Measurements from ENCODE around the gene C6orf136. TPM values are rescaled to one million over a fixed set of nuclear protein-coding genes. Genes with fewer than 3 reads are reported as not detected.
"Not testable (repeated sequence)": the region's sequence is repeated elsewhere in the genome, so short reads cannot be mapped to it uniquely, and the experiment has no call there.

The C6orf136 gene
- total RNA-seq, 2 donors from 2014 or later: 17.9 to 24.3 TPM

DNA sequence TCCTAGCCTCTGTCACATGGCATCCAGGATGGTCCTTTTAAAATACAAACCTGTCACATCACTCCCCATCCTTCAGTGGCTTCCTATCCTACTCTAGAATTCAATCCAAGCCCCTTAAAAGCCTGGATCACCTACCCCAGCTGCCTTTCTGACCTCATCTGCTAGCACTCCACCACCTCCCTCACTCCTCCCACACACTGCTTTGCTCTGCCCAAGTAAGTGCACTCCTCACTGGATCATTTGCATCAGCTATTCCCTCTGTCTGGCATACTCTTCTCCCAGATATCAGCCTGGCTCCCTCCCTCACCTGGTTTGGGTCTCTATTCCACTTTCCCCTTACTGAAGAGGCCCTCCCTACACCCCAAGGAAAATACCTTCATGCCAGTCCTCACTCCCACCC, 10.5 kb downstream of the C6orf136 start:
- Histone ChIP-seq H3K27ac (ENCODE audit: low read depth, low read length) (no peak overlapping the region), H3K9me3 (ENCODE audit: control insufficient read depth, low read length) (no peaks in the 10 kb centered on the region), H3K27me3 (ENCODE audit: control insufficient read depth, insufficient read depth, low read length, poor library complexity, severe bottlenecking) (no peaks in the 10 kb centered on the region), H3K4me1 (ENCODE audit: control insufficient read depth, insufficient read depth, low read length) (no peaks in the 10 kb centered on the region), H3K36me3 (ENCODE audit: control insufficient read depth, insufficient read depth, low read length) (peaks cover 91% of the 10 kb centered on the region), H3K9ac (ENCODE audit: extremely low read depth, low read length, poor library complexity, severe bottlenecking) (no peak overlapping the region), H3K4me3 (ENCODE audit: low read length) (no peak overlapping the region)
- Mint-ChIP-seq H3K4me3 (no peak overlapping the region), H3K4me1 (no peaks in the 10 kb centered on the region), H3K27ac (no peak overlapping the region), H3K9me3 (no peaks in the 10 kb centered on the region), H3K36me3 (ENCODE audit: low read depth) (peaks cover 74% of the 10 kb centered on the region), H3K27me3 (ENCODE audit: insufficient read depth) (no peaks in the 10 kb centered on the region)
- no peak for DNase-seq
- TF ChIP-seq, protein P1, sequence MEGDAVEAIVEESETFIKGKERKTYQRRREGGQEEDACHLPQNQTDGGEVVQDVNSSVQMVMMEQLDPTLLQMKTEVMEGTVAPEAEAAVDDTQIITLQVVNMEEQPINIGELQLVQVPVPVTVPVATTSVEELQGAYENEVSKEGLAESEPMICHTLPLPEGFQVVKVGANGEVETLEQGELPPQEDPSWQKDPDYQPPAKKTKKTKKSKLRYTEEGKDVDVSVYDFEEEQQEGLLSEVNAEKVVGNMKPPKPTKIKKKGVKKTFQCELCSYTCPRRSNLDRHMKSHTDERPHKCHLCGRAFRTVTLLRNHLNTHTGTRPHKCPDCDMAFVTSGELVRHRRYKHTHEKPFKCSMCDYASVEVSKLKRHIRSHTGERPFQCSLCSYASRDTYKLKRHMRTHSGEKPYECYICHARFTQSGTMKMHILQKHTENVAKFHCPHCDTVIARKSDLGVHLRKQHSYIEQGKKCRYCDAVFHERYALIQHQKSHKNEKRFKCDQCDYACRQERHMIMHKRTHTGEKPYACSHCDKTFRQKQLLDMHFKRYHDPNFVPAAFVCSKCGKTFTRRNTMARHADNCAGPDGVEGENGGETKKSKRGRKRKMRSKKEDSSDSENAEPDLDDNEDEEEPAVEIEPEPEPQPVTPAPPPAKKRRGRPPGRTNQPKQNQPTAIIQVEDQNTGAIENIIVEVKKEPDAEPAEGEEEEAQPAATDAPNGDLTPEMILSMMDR (conservative IDR thresholded peaks at IDR 0.05): no peak

DNA sequence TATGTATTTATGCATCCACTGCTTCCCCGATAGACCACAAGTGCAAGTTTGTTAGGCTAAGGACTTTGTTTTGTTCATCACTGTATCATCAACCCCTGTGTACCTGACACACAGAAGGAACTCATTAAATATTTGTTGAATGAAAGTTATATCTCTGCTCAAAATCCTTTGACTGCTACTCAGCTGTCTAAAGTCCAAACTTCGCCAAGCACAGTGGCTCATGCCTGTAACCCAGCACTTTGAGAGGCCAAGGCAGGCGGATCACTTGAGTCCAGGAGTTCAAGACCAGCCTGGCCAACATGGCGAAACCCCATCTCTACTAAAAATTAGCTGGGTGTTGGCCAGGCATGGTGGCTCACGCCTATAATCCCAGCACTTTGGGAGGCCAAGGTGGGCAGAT, 11.0 kb downstream of the C6orf136 start:
- not testable (repeated sequence) for H3K27me3 Mint-ChIP-seq (ENCODE audit: insufficient read depth); H3K9ac ChIP-seq (ENCODE audit: extremely low read depth, low read length, poor library complexity, severe bottlenecking); H3K9me3 ChIP-seq (ENCODE audit: control insufficient read depth, low read length); H3K27ac Mint-ChIP-seq; H3K9me3 Mint-ChIP-seq; H3K27ac ChIP-seq (ENCODE audit: low read depth, low read length); DNase-seq; H3K4me3 Mint-ChIP-seq; H3K4me3 ChIP-seq (ENCODE audit: low read length); H3K4me1 ChIP-seq (ENCODE audit: control insufficient read depth, insufficient read depth, low read length); H3K27me3 ChIP-seq (ENCODE audit: control insufficient read depth, insufficient read depth, low read length, poor library complexity, severe bottlenecking); H3K4me1 Mint-ChIP-seq
- 85 to 91% methylated on average over 3 to 5 of the region's 5 CpGs for WGBS, 2 experiments (ENCODE audit: insufficient coverage in 1 of 2, insufficient read length in 1 of 2)
- H3K36me3 ChIP-seq (ENCODE audit: control insufficient read depth, insufficient read depth, low read length): peaks cover 91% of the 10 kb centered on the region
- H3K36me3 Mint-ChIP-seq (ENCODE audit: low read depth): peaks cover 75% of the 10 kb centered on the region

DNA sequence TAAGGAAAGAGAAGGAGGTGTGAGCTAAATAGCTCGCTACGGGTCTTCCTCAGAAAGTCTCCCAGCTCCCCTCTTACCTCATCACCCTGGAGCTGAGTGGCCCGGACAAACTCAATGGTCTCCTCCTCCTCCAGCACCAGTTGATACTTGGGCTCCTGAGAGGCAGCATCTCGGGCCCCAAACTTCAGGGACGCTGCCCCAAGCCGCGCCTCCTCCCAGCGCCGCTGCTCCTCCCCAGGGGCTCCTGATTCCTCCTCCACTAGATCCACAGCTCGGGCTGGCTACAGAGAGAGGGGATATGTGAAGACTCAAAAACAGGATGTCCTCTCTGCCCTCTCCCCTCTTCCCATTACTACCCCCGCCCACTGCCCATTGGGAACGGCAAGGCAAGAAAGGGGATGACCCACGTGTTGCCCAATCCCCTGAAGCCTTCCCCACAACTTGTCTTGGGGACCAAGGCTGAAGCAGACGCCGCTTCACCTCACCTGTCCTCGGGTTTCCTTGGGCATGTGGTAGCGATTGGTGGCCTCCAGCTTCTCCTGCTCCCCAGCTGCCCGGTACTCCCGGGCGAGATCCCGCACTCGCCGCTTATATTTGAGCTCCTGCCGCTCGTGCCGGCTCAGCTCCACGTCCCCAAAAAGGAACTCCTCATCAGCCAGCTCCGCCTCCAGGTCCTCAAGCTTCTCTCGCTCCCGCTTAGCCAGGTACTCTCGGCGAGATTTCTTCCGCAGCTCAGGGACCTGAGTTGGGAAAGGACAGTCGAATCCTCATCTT, 18.2 kb downstream of the C6orf136 start:
- no peak overlapping the region for H3K9ac ChIP-seq (ENCODE audit: extremely low read depth, low read length, poor library complexity, severe bottlenecking)
- peaks cover 72% of the 10 kb centered on the region for H3K36me3 Mint-ChIP-seq (ENCODE audit: low read depth)
- peaks cover 69% of the 10 kb centered on the region for H3K36me3 ChIP-seq (ENCODE audit: control insufficient read depth, insufficient read depth, low read length)
- no peak overlapping the region for H3K27ac ChIP-seq (ENCODE audit: low read depth, low read length)
- no peaks in the 10 kb centered on the region for H3K27me3 ChIP-seq (ENCODE audit: control insufficient read depth, insufficient read depth, low read length, poor library complexity, severe bottlenecking)
- H3K9me3 Mint-ChIP-seq: no peaks in the 10 kb centered on the region
- H3K4me3 ChIP-seq (ENCODE audit: low read length): no peak overlapping the region
- no peaks in the 10 kb centered on the region for H3K9me3 ChIP-seq (ENCODE audit: control insufficient read depth, low read length)
- DNase-seq: no peak
- H3K4me3 Mint-ChIP-seq: no peak overlapping the region
- 93 to 97% methylated on average over 17 to 32 of the region's 34 CpGs for WGBS, 2 experiments (ENCODE audit: insufficient coverage in 1 of 2, insufficient read length in 1 of 2)
- H3K4me1 ChIP-seq (ENCODE audit: control insufficient read depth, insufficient read depth, low read length): no peaks in the 10 kb centered on the region
- H3K27ac Mint-ChIP-seq: no peak overlapping the region
- TF ChIP-seq, protein P1 (conservative IDR thresholded peaks at IDR 0.05): no peak
- H3K27me3 Mint-ChIP-seq (ENCODE audit: insufficient read depth): no peaks in the 10 kb centered on the region
- H3K4me1 Mint-ChIP-seq: peaks cover 7% of the 10 kb centered on the region

DNA sequence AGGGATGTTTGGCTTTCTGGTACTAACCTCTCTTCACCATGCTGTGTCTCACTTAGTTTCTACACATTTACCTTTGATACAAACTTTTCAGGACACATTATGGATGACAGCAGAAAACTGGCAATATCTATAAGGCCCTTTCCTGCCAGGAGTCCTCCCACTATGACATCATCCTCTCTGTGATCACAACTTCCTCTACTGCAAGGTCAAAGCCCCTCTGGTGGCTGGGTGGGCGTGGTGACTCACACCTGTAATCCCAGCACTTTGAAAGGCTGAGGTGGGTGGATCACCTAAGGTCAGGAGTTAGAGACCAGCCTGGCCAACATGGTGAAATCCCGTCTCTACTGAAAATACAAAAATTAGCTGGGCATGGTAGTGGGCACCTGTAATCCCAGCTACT, 19.4 kb downstream of the C6orf136 start:
- not testable (repeated sequence) for H3K4me3 ChIP-seq (ENCODE audit: low read length); H3K27me3 Mint-ChIP-seq (ENCODE audit: insufficient read depth); H3K27ac ChIP-seq (ENCODE audit: low read depth, low read length); H3K4me3 Mint-ChIP-seq; DNase-seq; H3K9ac ChIP-seq (ENCODE audit: extremely low read depth, low read length, poor library complexity, severe bottlenecking); H3K9me3 Mint-ChIP-seq; H3K4me1 Mint-ChIP-seq; H3K27ac Mint-ChIP-seq; H3K4me1 ChIP-seq (ENCODE audit: control insufficient read depth, insufficient read depth, low read length); H3K27me3 ChIP-seq (ENCODE audit: control insufficient read depth, insufficient read depth, low read length, poor library complexity, severe bottlenecking); H3K9me3 ChIP-seq (ENCODE audit: control insufficient read depth, low read length)
- peaks cover 68% of the 10 kb centered on the region for H3K36me3 ChIP-seq (ENCODE audit: control insufficient read depth, insufficient read depth, low read length)
- peaks cover 76% of the 10 kb centered on the region for H3K36me3 Mint-ChIP-seq (ENCODE audit: low read depth)
- WGBS, 2 experiments (ENCODE audit: insufficient coverage in 1 of 2, insufficient read length in 1 of 2): 92% methylated on average over 2 of the region's 2 CpGs; no CpG with 5 or more reads in 1 of the 2 experiments
